Jurkat, Clone E6-1 (cell line): ENCODE results near the gene RBPJ.
A peak's percentile ranks its signal among the peaks of the same experiment; 100 is the strongest.

Source experiments
- DNase-seq: peaks from one replicate; pipeline ENCODE4 v3.0.0-alpha.2; 2011; ENCODE audit warnings: low read depth, low spot score
- H3K4me3 ChIP-seq: 2 replicates; pipeline ENCODE4 v1.5.1; 2011; ENCODE audit warnings: mild to moderate bottlenecking, low read length, control low read depth, moderate library complexity

RBPJ gene

GRCh38 chr4:26434030-26434639 lies 113.3 kb downstream of the RBPJ start:
- no peak overlapping the region for H3K4me3 ChIP-seq
- no peak for DNase-seq

- no peak overlapping the region for H3K4me3 ChIP-seq
- no peak for DNase-seq
Observed at GRCh38 chr4:26441102-26441501, 120.3 kb downstream of the RBPJ start.

GRCh38 chr4:26441771-26442170 lies 121.0 kb downstream of the RBPJ start:
- no peak overlapping the region for H3K4me3 ChIP-seq
- no peak for DNase-seq

DNA sequence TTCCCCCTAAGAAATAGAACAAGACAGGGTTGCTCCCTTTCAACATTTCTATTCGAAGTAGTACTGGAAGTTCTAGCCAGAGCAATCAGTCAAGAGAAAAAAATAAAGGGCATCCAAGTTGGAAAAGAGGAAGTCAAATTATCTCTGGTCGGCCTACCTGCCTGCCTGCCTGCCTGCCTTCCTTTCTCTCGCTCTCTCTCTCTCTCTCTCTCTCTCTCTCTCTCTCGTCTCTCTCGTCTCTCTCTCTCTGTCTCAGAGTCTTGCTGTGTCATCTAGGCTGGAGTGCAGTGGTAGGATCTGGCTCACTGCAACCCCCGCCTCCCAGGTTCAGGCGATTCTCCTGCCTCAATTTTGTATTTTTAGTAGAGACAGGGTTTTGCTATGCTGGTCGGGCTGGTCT lies 126.6 kb downstream of the RBPJ start:
- DNase-seq: no peak
- H3K4me3 ChIP-seq: no peak overlapping the region

DNA sequence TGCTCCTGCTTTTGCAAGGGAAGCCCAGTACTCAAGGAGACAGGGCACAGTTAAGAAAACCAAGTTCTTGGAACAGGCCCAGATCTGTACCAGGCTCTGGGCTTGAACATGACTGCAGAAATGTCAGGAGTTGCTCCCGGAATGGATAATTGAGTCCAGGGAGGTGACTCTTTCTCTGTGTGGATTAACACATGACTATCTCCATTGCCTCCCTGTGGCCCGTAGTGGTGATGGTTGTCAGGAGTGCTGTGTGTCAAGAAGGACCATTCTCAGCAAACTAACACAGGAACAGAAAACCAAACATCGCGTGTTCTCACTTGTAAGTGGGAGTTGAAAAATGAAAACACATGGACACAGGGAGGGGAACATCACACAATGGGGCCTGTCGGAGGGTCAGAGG lies 129.6 kb downstream of the RBPJ start:
- no peak for DNase-seq
- H3K4me3 ChIP-seq: no peak overlapping the region

GRCh38 chr4:26451597-26451996 lies 130.8 kb downstream of the RBPJ start:
- no peak for DNase-seq
- no peak overlapping the region for H3K4me3 ChIP-seq

DNA sequence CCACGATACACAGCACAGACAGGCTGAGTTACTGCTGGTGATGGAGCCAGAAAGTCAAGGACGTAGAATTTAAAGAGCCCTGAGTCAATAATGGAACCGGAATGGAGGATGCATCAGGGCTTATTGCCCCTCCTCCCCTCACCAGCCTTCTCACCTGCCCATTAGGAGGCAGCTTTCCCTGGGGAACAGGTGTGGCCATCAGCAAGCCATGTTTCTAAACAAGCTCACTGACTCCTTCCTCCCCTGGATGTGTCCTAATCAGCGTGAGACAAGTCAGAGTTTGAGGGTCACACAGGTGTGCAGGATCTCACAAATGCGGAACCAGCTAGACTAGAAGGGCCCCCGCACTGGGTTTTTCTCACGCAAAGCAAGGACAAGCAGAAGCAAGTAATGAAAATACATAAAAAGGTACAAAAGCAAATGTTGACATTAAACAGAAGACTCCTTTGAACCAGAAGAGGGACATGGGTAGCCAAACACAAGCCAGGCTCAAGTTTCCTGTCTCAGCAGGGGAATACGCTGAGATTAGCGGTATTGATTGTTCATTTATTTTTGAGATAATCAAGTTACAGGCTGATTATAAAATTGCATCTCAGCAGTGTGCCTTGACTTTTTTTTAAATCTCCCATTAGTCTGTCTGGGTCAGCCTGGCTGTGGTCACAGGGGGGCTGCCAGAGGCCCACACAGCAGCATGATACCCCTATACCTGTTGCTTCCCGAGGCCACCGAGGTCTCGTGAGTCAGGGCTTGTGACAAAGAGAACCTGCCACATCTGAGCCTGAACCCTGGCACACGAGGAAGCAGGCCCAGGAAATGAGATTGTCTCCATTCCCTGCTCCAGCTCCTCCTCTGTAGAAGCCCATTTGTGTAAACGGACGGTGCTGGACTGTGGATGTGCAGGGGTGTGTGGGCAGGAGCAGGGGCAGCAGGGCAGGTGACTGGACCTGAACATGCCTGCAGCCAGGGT lies 132.0 kb downstream of the RBPJ start:
- no peak for DNase-seq
- no peak overlapping the region for H3K4me3 ChIP-seq

DNA sequence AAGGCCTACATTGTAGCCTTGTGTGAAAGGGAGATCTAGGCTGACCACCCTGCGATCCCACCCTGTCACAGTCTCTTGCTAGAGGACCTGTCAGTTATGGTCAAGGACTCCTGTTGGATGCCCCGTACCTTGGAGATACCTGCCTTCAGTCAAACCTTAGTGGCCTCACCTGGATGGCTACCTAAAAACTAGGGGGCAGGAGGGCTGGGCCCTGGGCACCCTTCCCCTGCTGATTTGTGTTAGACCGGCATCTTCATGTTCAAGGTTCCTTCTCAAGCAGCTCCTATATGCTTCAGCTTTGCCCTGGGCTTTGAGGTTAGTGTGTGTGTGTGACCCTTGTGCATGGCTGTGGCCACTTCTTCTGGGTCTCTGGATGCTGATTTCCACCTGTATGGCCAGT lies 134.1 kb downstream of the RBPJ start:
- no peak for DNase-seq
- no peak overlapping the region for H3K4me3 ChIP-seq

GRCh38 chr4:26455571-26455970 lies 134.8 kb downstream of the RBPJ start:
- DNase-seq: no peak
- no peak overlapping the region for H3K4me3 ChIP-seq

DNA sequence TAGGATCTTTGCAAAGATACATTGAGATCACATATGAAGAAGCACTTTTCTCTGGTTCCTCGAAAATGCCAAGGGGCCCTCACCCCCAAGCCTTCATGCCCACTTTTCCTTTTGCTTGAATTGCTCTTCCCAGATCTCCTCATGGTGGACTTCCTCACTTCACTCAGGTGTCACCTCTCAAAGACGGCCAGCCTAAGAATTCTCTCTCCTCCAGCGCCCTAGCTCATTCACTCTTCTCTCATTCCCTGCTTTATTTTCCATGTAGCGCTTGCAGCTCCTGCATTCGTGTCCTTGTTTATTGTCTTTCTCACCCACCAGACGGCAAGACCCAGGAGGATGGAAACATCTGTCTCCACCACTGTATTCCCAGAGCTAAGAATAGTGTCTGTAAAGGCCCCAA lies 136.6 kb downstream of the RBPJ start:
- H3K4me3 ChIP-seq: no peak overlapping the region
- no peak for DNase-seq

DNA sequence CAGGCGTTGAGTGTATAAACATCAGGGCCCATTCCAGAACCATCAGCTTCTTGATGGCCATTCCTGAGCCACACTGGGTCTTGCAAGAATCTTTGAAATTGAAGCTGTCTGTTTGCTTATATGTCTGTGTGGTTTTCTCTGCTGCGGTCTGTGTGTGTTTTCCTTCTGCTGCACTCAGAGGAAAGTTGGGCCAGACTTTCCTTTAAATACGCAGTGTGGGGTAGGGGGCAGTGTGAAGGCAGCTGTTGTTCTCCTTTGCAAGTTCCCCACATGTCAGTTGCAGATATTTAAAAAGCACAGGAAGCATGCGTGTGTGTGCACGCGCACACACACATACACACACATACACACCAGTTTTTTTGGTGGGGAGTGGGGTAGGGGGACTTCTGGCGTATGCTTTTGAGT lies 137.3 kb downstream of the RBPJ start:
- DNase-seq: peak; percentile 88
- no peak overlapping the region for H3K4me3 ChIP-seq

GRCh38 chr4:26459054-26459755 lies 138.4 kb downstream of the RBPJ start:
- DNase-seq: peak; percentile 78
- no peak overlapping the region; the same call in 1 of the 2 replicates for H3K4me3 ChIP-seq

DNA sequence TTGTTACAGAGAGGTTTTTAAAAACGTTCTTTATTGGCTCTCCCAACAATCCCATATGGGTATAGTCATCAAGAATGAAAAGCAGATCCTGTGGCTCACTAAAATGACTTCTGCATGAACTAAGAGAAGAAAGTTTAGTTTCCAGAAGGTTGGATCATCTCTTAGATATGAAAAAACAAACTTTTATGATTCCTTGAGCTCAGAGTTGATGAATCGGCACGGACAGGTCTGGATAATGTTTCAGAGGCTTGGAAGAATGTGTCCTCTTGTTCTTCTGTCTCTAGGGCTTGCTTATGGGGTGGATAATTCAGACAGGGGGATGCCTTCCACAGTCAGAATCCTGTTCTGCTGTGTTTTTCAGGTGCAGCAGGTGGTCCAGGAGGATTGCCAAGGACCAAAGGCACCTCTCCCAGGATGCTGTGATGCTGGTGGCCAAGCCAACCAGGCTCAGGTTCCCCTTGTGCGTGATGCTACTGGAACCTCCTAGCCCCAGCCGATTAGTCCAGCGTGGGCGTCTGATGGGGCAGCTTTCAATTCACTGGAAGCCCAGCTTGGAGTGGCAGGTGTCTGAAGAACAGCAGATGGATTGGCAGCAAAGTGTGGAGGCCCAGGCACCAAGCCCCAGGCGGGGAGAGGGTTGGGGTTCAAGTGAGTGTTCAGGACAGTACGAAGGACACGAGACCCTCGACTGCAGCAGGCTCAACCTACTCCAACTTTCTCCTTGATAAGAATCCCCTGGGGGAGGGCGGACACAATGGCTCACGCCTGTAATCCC lies 139.1 kb downstream of the RBPJ start:
- no peak for DNase-seq
- no peak overlapping the region for H3K4me3 ChIP-seq

DNA sequence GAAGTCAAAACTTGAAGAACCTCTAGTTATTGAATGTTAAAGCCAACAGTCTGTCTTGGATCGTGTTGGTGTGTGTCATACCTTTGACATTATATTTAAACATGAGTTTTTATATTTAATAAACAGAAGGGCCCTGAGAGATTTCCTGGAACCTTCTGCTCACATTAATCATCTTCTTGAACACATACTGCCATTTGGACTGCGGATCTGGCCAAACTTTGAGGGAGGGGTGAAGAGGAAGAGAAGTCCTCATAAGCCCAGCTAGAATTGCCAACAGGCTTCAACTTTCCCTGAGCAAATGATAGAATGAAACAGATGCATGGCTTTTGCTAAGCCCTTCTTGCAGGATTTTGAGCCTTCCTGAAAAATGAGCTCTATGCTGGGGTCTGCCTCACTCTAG lies 142.1 kb downstream of the RBPJ start:
- no peak overlapping the region for H3K4me3 ChIP-seq
- no peak for DNase-seq

- no peak for DNase-seq
- no peak overlapping the region for H3K4me3 ChIP-seq
Observed at GRCh38 chr4:26463386-26463785, 142.6 kb downstream of the RBPJ start.

GRCh38 chr4:26464420-26465095 lies 143.7 kb downstream of the RBPJ start:
- H3K4me3 ChIP-seq: no peak overlapping the region
- DNase-seq: no peak

- DNase-seq: no peak
Observed at GRCh38 chr4:26466578-26467270, 145.9 kb downstream of the RBPJ start.

DNA sequence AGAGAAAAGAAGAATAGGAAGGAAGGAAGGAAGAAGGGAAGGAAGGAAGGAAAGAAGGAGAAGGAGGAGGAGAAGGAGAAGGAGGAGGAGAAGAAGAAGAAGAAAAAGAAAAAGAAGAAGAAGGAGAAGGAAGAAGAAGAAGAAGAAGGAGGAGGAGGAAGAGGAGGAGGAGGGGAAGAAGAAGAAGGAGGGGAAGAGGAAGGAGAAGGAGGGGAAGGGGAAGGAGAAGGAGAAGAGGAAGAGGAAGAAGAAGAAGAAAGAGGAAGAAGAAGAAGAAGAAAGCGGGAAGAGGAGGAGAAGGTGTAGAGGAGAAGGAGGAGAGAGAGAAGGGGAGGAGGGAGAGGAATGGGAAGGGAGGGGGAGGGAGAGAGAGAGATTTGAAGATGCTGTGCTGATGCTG lies 146.9 kb downstream of the RBPJ start:
- no peak for DNase-seq
- H3K4me3 ChIP-seq: no peak overlapping the region

More at GRCh38 chr4:26466578-26467270, 145.9 kb downstream of the RBPJ start:
- H3K4me3 ChIP-seq: no peak overlapping the region
